Karpas-422 (cell line): ENCODE measurements around the gene AGBL4. TPM values are rescaled to one million over a fixed set of nuclear protein-coding genes. Genes with fewer than 3 reads are reported as not detected.
A peak's percentile ranks its signal among the peaks of the same experiment; 100 is the strongest.

Source experiments
- DNase-seq: peaks from one replicate; pipeline ENCODE4 v3.0.0-alpha.2; 2015
- H2AFZ ChIP-seq: fragments of 200-600 bp; sonication (generic); 2 replicates; pipeline ENCODE4 v1.6.1; 2014; ENCODE audit warnings: antibody characterized with exemption, low read length, mixed read lengths
- H3K27ac ChIP-seq: fragments of 200-600 bp; sonication (generic); 2 replicates; pipeline ENCODE4 v1.5.1; 2014; ENCODE audit warnings: mild to moderate bottlenecking, low read length, moderate library complexity
- H3K27me3 ChIP-seq: fragments of 200-600 bp; sonication (generic); 2 replicates; pipeline ENCODE4 v1.6.1; 2014; ENCODE audit warnings: low read length, mixed read lengths
- H3K36me3 ChIP-seq: fragments of 200-600 bp; sonication (generic); 2 replicates; pipeline ENCODE4 v1.6.1; 2014; ENCODE audit warnings: low read length, mixed read lengths; ENCODE audit not compliant: insufficient read depth
- H3K4me1 ChIP-seq: fragments of 200-600 bp; sonication (generic); 2 replicates; pipeline ENCODE4 v1.6.1; 2014; ENCODE audit warnings: mild to moderate bottlenecking, low read length, mixed read lengths
- H3K4me2 ChIP-seq: fragments of 200-600 bp; sonication (generic); 2 replicates; pipeline ENCODE4 v1.6.1; 2014; ENCODE audit warnings: low read length, low read depth, mild to moderate bottlenecking; ENCODE audit not compliant: poor library complexity, severe bottlenecking
- H3K4me3 ChIP-seq: fragments of 200-600 bp; sonication (generic); 2 replicates; pipeline ENCODE4 v1.5.1; 2014; ENCODE audit warnings: mild to moderate bottlenecking, antibody characterized with exemption, low read length, mixed read lengths
- H3K79me2 ChIP-seq: fragments of 200-600 bp; sonication (generic); 2 replicates; pipeline ENCODE4 v1.6.1; 2014; ENCODE audit warnings: mild to moderate bottlenecking, low read length, mixed read lengths
- H3K9ac ChIP-seq: fragments of 200-600 bp; sonication (generic); 2 replicates; pipeline ENCODE4 v1.6.0; 2014; ENCODE audit warnings: low read length
- H3K9me2 ChIP-seq: fragments of 200-600 bp; sonication (generic), shearing (Covaris generic); replicated peaks from 2 replicates; pipeline ENCODE4 v1.6.0; 2014; ENCODE audit warnings: mild to moderate bottlenecking, low read length, moderate library complexity; ENCODE audit not compliant: insufficient read depth
- H3K9me3 ChIP-seq: fragments of 300-700, 200-600 bp; sonication (generic); 2 replicates; pipeline ENCODE4 v1.6.1; 2014; ENCODE audit warnings: low read length, mixed read lengths
- H4K20me1 ChIP-seq: fragments of 200-600 bp; sonication (generic); 2 replicates; pipeline ENCODE4 v1.6.1; 2014; ENCODE audit warnings: mild to moderate bottlenecking, antibody characterized with exemption, low read length, low read depth; ENCODE audit not compliant: insufficient read depth
- total RNA-seq: library from RNA; depleted of rRNA; stranded (reverse); fragments of >200 nt; shearing (Covaris generic); gene quantifications from 2 replicates; pipeline ENCODE4 v1.2.3, GENCODE V29; 2014; ENCODE audit warnings: low replicate concordance

The AGBL4 gene
- total RNA-seq, 1 experiment from 2014 or later, result not detected

- Histone ChIP-seq H3K4me3 (no peak overlapping the region), H3K9ac (no peak overlapping the region), H3K9me3 (no peaks in the 10 kb centered on the region), H2AFZ (no peak overlapping the region), H3K9me2 (no peaks in the 10 kb centered on the region), H3K27me3 (no peaks in the 10 kb centered on the region), H3K27ac (no peak overlapping the region), H3K36me3 (no peaks in the 10 kb centered on the region), H3K4me2 (no peak overlapping the region), H4K20me1 (no peaks in the 10 kb centered on the region), H3K4me1 (no peaks in the 10 kb centered on the region), H3K79me2 (no peaks in the 10 kb centered on the region)
- DNase-seq, result no peak
Measured at GRCh38 chr1:48760857-48761256, 1262.9 kb downstream of the AGBL4 start.

DNA sequence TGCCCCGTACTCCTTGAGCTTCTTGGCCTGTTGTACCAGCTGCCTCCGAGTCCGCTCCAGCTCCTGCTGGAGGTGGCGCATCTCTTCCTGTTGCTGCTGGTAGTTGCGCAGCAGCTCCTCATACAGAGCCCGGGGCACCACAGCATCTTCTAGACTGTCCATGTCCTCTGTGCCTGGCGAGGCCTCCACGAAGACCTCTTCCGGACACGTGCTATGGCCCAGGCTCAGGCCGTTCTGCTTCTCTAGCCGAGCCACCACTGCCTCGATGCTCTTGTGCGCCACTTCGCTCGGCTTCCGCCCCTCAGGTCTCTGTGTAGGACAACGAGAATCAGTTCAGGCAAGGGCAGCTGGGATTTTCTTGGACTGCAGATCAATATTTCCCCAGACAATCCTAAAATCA, 1264.8 kb downstream of the AGBL4 start:
- Histone ChIP-seq H3K9me2 (no peaks in the 10 kb centered on the region), H3K9ac (no peak overlapping the region), H3K79me2 (no peaks in the 10 kb centered on the region), H3K4me3 (no peak overlapping the region), H3K27me3 (no peaks in the 10 kb centered on the region), H3K4me2 (no peak overlapping the region), H2AFZ (no peak overlapping the region), H3K4me1 (no peaks in the 10 kb centered on the region), H4K20me1 (no peaks in the 10 kb centered on the region), H3K36me3 (no peaks in the 10 kb centered on the region), H3K27ac (no peak overlapping the region), H3K9me3 (no peaks in the 10 kb centered on the region)
- no peak for DNase-seq

DNA sequence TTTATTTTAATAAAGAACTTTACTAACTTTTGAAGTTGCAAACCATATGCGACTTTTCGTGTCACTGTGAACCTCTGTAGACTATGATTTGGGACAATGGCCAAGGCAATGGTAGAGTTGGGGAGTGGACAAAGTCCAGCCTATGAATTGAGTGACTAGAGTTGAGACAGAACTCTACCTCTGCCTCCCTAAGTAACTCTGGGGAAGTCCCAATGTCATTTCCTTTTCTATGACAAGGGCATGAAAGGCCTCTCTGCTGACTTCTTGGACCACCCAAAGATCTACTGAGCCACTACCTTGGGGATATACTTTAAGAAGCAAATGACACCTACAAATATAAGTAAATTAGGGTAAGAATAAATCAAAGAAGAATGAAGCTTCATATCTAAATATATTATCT, 1266.4 kb downstream of the AGBL4 start:
- H3K4me1 ChIP-seq, result no peaks in the 10 kb centered on the region
- no peaks in the 10 kb centered on the region for H3K79me2 ChIP-seq
- no peak overlapping the region for H3K27ac ChIP-seq
- no peak for DNase-seq
- H3K9me2 ChIP-seq, result no peaks in the 10 kb centered on the region
- no peaks in the 10 kb centered on the region for H3K36me3 ChIP-seq
- no peak overlapping the region for H3K9ac ChIP-seq
- H3K27me3 ChIP-seq, result no peaks in the 10 kb centered on the region
- H3K4me3 ChIP-seq, result no peak overlapping the region
- no peaks in the 10 kb centered on the region for H3K9me3 ChIP-seq
- no peaks in the 10 kb centered on the region for H4K20me1 ChIP-seq
- H3K4me2 ChIP-seq, result no peak overlapping the region
- H2AFZ ChIP-seq, result no peak overlapping the region

GRCh38 chr1:48756683-48757316, 1267.0 kb downstream of the AGBL4 start:
- Histone ChIP-seq H3K4me3 (no peak overlapping the region), H3K36me3 (no peaks in the 10 kb centered on the region), H3K9me2 (no peaks in the 10 kb centered on the region), H4K20me1 (no peaks in the 10 kb centered on the region), H2AFZ (no peak overlapping the region), H3K4me1 (no peaks in the 10 kb centered on the region), H3K27me3 (no peaks in the 10 kb centered on the region), H3K4me2 (no peak overlapping the region), H3K9ac (no peak overlapping the region), H3K79me2 (no peaks in the 10 kb centered on the region), H3K9me3 (no peaks in the 10 kb centered on the region), H3K27ac (no peak overlapping the region)
- no peak for DNase-seq

DNA sequence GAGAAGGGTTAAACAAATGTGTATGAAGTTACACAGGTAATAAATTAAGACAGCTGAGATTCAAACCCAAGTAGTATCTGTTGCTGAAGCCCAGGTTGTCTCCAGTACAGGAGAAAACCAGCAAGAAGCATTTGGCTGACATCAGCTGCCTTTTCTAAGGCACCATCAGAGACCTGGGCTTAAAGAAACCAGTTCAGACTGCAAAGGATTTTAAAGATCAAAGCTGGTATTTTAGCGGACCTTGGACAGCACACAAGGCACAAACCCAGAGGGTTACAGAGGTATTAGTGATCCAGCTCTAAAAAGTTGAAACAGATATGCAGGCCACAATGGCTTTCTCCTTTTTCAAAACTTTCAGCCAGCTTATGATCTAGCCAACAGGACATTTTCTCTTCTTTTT, 1270.5 kb downstream of the AGBL4 start:
- no peak for DNase-seq
- Histone ChIP-seq H2AFZ (no peak overlapping the region), H4K20me1 (no peaks in the 10 kb centered on the region), H3K9me3 (no peaks in the 10 kb centered on the region), H3K27ac (no peak overlapping the region), H3K4me2 (no peak overlapping the region), H3K4me3 (no peak overlapping the region), H3K36me3 (no peaks in the 10 kb centered on the region), H3K9ac (no peak overlapping the region), H3K9me2 (no peaks in the 10 kb centered on the region), H3K4me1 (peaks cover 5% of the 10 kb centered on the region), H3K27me3 (no peaks in the 10 kb centered on the region), H3K79me2 (no peaks in the 10 kb centered on the region)

DNA sequence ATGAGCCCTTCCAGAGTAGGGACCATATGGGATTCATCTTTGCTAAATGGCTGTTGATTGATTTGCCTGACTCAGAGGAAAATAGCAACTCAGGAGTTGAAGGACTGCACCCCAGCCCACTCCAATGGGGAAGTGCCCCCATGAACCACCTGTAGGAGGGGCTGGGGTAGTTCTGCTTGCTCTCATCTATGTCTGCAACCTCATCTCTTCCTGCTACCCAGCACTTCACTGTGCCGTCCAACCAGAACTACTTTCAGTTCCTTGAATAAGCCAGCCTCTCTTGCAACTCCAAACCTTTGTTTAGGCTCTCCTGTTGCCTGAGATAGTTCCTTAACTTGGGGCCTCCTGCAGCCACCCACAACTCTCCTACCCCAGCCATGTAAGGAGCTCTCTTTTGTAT, 1273.6 kb downstream of the AGBL4 start:
- Histone ChIP-seq H3K36me3 (no peaks in the 10 kb centered on the region), H3K27ac (no peak overlapping the region), H3K4me1 (peaks cover 5% of the 10 kb centered on the region), H4K20me1 (no peaks in the 10 kb centered on the region), H3K4me3 (no peak overlapping the region), H2AFZ (no peak overlapping the region), H3K9me3 (no peaks in the 10 kb centered on the region), H3K4me2 (peak overlapping the region; percentile 10), H3K9ac (no peak overlapping the region), H3K27me3 (no peaks in the 10 kb centered on the region), H3K9me2 (no peaks in the 10 kb centered on the region), H3K79me2 (no peaks in the 10 kb centered on the region)
- peak; percentile 73 for DNase-seq

- no peak overlapping the region for H3K4me2 ChIP-seq
- no peaks in the 10 kb centered on the region for H3K27me3 ChIP-seq
- no peaks in the 10 kb centered on the region for H3K36me3 ChIP-seq
- H2AFZ ChIP-seq, result no peak overlapping the region
- no peak for DNase-seq
- no peak overlapping the region for H3K4me3 ChIP-seq
- H3K79me2 ChIP-seq, result no peaks in the 10 kb centered on the region
- H4K20me1 ChIP-seq, result no peaks in the 10 kb centered on the region
- H3K4me1 ChIP-seq, result peaks cover 5% of the 10 kb centered on the region
- no peaks in the 10 kb centered on the region for H3K9me3 ChIP-seq
- no peak overlapping the region for H3K9ac ChIP-seq
- no peak overlapping the region for H3K27ac ChIP-seq
- no peaks in the 10 kb centered on the region for H3K9me2 ChIP-seq
Measured at GRCh38 chr1:48749068-48749467, 1274.7 kb downstream of the AGBL4 start.

- Histone ChIP-seq H3K79me2 (no peaks in the 10 kb centered on the region), H3K9ac (no peak overlapping the region), H2AFZ (no peak overlapping the region), H3K9me3 (no peaks in the 10 kb centered on the region), H3K27me3 (no peaks in the 10 kb centered on the region), H3K9me2 (no peaks in the 10 kb centered on the region), H3K4me2 (no peak overlapping the region), H3K4me3 (no peak overlapping the region), H3K36me3 (no peaks in the 10 kb centered on the region), H3K27ac (no peak overlapping the region), H4K20me1 (no peaks in the 10 kb centered on the region), H3K4me1 (peaks cover 5% of the 10 kb centered on the region)
- DNase-seq, result no peak
Measured at GRCh38 chr1:48746906-48747305, 1276.8 kb downstream of the AGBL4 start.

- no peak overlapping the region for H3K4me2 ChIP-seq
- H3K9me3 ChIP-seq, result no peaks in the 10 kb centered on the region
- no peaks in the 10 kb centered on the region for H3K36me3 ChIP-seq
- H2AFZ ChIP-seq, result no peak overlapping the region
- no peaks in the 10 kb centered on the region for H3K79me2 ChIP-seq
- H3K4me3 ChIP-seq, result no peak overlapping the region
- no peak overlapping the region for H3K9ac ChIP-seq
- H4K20me1 ChIP-seq, result no peaks in the 10 kb centered on the region
- DNase-seq, result no peak
- no peaks in the 10 kb centered on the region for H3K4me1 ChIP-seq
- no peaks in the 10 kb centered on the region for H3K9me2 ChIP-seq
- no peak overlapping the region for H3K27ac ChIP-seq
- H3K27me3 ChIP-seq, result no peaks in the 10 kb centered on the region
Measured at GRCh38 chr1:48744032-48744431, 1279.7 kb downstream of the AGBL4 start.
